Stomach (tissue), 4 donors: ENCODE measurements around the gene CASR.

ENCODE experiments used
- EP300 ChIP-seq: sonication (generic); formaldehyde crosslinking; IDR thresholded peaks from one replicate; pipeline ENCODE4 v1.6.1; 2017; ENCODE audit warnings: antibody characterized with exemption
- POLR2A ChIP-seq, 4 donors: fragments of 450-650 bp; IDR thresholded peaks; one replicate each; pipeline ENCODE4 v1.6.1; 2016; ENCODE audit warnings: antibody characterized with exemption in 4 of 4, control low read depth in 2 of 4, mild to moderate bottlenecking in 1 of 4, moderate library complexity in 1 of 4

- TF ChIP-seq POLR2A (IDR thresholded peaks at IDR 0.05) (no peak), EP300 (no peak)
These were observed 4.8 kb upstream of the CASR start for GRCh38 chr3:122178711-122179110.
